Mucosa of descending colon (tissue), 3 donors: ENCODE data around the gene IDH3G. TPM values are rescaled to one million over a fixed set of nuclear protein-coding genes. Genes with fewer than 3 reads are reported as not detected.
A peak's percentile ranks its signal among the peaks of the same experiment; 100 is the strongest.

Experiments
- ATAC-seq: fragments of 200-7000 bp; cut with Tn5 transposase; one replicate; pipeline ENCODE4 v1.9.1; 2020; ENCODE audit warnings: mild to moderate bottlenecking, moderate library complexity
- DNase-seq, 3 donors: peaks; one replicate each; pipeline ENCODE4 v3.0.0-alpha.2; 2020
- H3K36me3 ChIP-seq: fragments of 200-600 bp; one replicate; pipeline ENCODE4 v1.8.0; 2021; ENCODE audit warnings: low read depth, mild to moderate bottlenecking
- H3K4me1 ChIP-seq: fragments of 200-600 bp; one replicate; pipeline ENCODE4 v1.8.0; 2021; ENCODE audit warnings: low read depth, mild to moderate bottlenecking
- H3K4me3 ChIP-seq: fragments of 200-600 bp; one replicate; pipeline ENCODE4 v1.8.0; 2021; ENCODE audit warnings: mild to moderate bottlenecking
- H3K9me3 ChIP-seq: fragments of 200-600 bp; one replicate; pipeline ENCODE4 v1.8.0; 2021; ENCODE audit warnings: mild to moderate bottlenecking
- intact Hi-C, 2 donors: fragments of 100-400 bp; cut with DNase I in 1 of 2; cut with micrococcal nuclease in 1 of 2; formaldehyde crosslinking; loops; one replicate each; pipeline versions ENCODE4 v1.11.0 to v1.11.1; 2022; cut with DNase I, micrococcal nuclease
- total RNA-seq, 3 donors: library from RNA; stranded (reverse); fragmentation: NEBNext Ultra II Directional in 2 of 3; extraction: Animal tissue kit (Norgen Biotek cat#: 25700) in 2 of 3; gene quantifications; one replicate each; pipeline versions ENCODE4 v1.2.1 to v1.2.4, GENCODE V29; 2021 to 2023
- TF ChIP-seq, protein P1 (sequence below): fragments of 200-600 bp; IDR thresholded peaks from one replicate; pipeline ENCODE4 v1.8.0; 2022; ENCODE audit warnings: antibody characterized with exemption, mild to moderate bottlenecking
- donor health status: DM: no; HTN: no; CAD: no; lungs with moderate emphysema.
- donor health status: DM: no; HTN: no; CAD: no.
- donor health status: DM: no; HTN: yes; CAD: no.

The IDH3G gene
- total RNA-seq, 3 donors from 2014 or later: 57.8 to 89.9 (median 79.3) TPM

DNA sequence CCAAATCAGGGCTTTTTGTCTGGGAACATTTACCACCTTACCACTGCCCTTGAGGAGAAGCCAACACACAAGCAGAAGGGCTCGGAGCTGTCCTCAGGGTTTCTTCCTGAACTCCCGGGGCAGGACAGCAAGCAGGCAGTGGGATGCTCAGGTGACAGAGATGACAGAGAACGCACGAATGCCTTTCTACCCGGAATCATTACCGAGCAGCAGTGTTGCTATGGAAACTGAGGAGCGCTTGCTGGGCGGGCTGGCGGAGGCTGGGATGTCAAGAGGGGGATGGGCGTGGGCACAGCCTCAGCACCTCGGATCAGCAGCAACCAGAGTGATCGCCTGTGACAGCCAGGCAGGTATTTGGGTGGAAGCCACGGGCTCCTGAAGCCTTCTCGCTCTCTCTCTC lies 18.0 kb upstream of the IDH3G start:
- DNase-seq: no peak
- intact Hi-C loops: no loop called here

DNA sequence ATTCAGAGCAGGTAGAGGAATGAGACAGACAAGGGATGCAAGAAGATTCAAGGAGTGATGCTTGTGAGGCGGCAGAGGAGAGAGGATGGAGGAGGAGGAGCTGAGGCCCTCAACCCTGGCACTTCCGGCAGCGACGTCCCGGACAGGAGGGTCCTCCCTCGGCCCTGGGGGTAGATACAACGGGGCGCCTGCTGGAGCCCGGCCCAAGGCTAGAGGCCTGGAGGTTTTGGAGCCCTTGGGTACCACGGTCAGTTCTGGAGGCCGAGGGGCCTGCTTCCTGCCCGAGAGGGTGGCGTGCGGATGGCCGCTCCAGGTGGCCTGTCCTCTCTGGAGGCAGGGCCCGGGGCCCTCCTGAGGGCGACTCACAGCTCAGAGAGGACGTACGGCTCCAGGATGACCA lies 13.8 kb upstream of the IDH3G start:
- H3K4me3 ChIP-seq: no peak overlapping the region
- intact Hi-C loops: no loop called here
- no peaks in the 10 kb centered on the region for H3K4me1 ChIP-seq
- H3K9me3 ChIP-seq: no peaks in the 10 kb centered on the region
- ATAC-seq (no peak), DNase-seq (no peak)
- TF ChIP-seq, protein P1, sequence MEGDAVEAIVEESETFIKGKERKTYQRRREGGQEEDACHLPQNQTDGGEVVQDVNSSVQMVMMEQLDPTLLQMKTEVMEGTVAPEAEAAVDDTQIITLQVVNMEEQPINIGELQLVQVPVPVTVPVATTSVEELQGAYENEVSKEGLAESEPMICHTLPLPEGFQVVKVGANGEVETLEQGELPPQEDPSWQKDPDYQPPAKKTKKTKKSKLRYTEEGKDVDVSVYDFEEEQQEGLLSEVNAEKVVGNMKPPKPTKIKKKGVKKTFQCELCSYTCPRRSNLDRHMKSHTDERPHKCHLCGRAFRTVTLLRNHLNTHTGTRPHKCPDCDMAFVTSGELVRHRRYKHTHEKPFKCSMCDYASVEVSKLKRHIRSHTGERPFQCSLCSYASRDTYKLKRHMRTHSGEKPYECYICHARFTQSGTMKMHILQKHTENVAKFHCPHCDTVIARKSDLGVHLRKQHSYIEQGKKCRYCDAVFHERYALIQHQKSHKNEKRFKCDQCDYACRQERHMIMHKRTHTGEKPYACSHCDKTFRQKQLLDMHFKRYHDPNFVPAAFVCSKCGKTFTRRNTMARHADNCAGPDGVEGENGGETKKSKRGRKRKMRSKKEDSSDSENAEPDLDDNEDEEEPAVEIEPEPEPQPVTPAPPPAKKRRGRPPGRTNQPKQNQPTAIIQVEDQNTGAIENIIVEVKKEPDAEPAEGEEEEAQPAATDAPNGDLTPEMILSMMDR: no peak
- H3K36me3 ChIP-seq: no peaks in the 10 kb centered on the region

More for the DNA sequence above, 18.0 kb upstream of the IDH3G start:
- Histone ChIP-seq H3K9me3 (no peaks in the 10 kb centered on the region), H3K4me1 (no peaks in the 10 kb centered on the region), H3K36me3 (no peaks in the 10 kb centered on the region), H3K4me3 (no peak overlapping the region)
- TF ChIP-seq, protein P1: no peak
- ATAC-seq: no peak

DNA sequence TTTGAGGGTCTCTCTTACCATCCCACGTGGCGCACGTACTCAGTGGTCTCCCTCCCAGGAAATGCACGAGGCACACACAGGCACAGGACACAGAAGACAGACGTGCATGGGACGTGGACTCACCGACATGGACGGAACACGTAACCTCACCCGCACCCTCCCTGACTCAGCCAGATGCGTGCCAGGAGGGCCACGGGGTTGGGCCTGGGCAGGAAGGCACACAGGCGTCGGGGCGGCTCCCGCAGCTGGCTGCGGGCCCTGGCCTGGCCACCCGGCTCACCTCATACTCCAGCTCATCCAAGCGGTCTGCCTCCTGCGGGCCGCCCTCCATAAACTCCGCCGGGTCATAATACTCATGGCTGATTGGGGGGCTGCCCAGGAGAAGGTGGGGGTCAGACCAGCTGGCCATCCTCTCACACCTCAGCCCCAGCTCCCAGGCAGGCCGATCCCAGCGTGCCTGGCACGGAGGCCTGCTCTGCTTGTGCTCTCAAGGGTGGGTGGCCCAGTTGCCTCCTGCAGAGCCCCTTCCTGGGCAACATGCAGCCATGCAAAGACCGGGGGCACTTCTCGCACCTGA lies 12.9 kb upstream of the IDH3G start:
- DNase-seq (peak in 1 of 3 donors; percentile 5), ATAC-seq (no peak)
- Histone ChIP-seq H3K4me1 (no peaks in the 10 kb centered on the region), H3K36me3 (no peaks in the 10 kb centered on the region), H3K4me3 (no peak overlapping the region), H3K9me3 (no peaks in the 10 kb centered on the region)
- TF ChIP-seq, protein P1: no peak
- intact Hi-C loops: no loop called here

DNA sequence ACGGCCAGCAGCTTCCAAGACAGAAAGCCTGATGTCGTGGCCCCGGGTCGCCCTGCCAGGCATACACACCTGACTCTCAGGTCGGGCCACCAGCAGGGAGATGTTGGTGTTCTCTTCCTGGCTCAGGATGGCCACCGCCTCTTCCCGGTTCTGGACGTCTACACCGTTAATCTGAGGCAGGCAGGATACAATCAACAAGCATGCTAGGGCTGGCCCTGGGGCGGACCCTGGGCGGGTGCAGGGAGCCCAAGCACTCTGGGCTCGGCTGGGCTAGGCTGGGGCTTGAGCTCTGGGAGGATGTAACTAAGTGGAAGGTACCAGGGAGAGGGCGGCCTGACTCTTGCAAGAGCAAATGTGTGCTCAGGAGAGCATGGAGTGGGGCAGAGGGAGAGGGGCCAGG lies 11.3 kb upstream of the IDH3G start:
- intact Hi-C loops: no loop called here

DNA sequence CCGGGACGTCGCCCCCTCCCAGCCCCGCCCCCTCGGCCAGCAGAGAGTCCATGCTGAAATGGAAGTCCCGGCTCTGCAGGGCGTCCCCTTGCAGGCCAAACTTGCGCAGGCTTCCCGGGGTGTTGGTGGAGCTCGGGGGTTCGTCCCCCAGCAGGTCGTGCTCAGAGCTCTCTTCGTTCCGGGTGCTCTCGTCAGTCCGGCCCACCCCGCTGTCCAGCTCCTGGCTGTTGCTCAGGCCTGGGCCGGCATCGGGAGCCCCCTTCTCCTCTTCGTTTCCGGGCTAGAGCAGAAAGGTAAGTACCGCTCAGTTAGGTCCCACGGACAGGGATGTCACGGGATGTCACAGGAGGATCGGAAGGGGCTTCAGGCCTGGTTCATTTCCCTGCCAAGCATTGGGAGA lies 10.4 kb upstream of the IDH3G start:
- Histone ChIP-seq H3K4me3 (no peak overlapping the region), H3K9me3 (no peaks in the 10 kb centered on the region), H3K36me3 (no peaks in the 10 kb centered on the region), H3K4me1 (no peaks in the 10 kb centered on the region)
- DNase-seq: peak in 1 of 3 donors; percentile 8
- intact Hi-C loops: no loop called here
- ATAC-seq: no peak
- TF ChIP-seq, protein P1: no peak

More for the DNA sequence above, 11.3 kb upstream of the IDH3G start:
- TF ChIP-seq, protein P1: no peak
- ATAC-seq: no peak
- DNase-seq: peak in 1 of 3 donors; percentile 9
- no peaks in the 10 kb centered on the region for H3K36me3 ChIP-seq
- no peaks in the 10 kb centered on the region for H3K9me3 ChIP-seq
- no peaks in the 10 kb centered on the region for H3K4me1 ChIP-seq
- H3K4me3 ChIP-seq: no peak overlapping the region
